ENCODE data around the gene NANOS3.
"Not testable (repeated sequence)": the region's sequence is repeated elsewhere in the genome, so short reads cannot be mapped to it uniquely, and the experiment has no call there.

NANOS3 gene

DNA sequence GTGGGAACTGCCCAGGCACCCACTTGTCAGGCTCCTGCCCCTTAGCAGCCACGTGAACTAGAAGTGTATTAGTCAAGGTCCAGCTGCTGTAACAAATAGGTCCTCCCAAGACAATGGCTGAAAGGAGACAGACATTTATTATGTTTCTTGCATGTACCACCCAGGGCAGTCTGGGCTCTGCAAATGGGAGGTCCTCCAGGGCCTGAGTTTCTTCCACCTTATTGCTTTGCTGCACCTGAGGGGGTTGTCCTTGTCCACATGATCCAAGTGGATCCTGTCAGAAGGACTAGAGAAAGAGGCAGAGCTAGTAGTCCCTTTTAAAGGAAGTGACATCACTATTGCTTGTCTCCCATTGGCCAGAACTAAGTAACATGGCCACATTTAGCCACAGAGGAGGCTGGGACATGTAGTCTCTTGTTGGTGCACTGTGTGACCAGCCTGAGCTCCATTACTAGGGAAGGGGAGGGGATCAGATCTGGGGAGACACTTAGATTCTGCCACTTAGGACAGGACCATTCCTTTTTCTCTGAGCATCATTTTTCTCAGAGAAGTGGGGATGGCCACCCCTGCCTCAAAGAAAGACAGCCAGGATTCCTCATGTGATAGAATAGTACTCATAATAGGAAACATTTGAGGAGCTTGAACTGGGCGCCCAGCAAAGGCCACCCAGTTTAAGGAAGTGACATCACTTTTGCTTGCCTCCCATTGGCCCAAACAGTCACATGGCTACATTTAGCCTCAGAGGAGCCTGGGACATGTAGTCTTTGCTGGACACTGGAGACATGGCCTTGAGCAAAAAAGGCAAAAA is 44.2 kb downstream of the NANOS3 start:
- no peak for DNase-seq (ENCODE audit: low read depth in 2 of 2)

- DNase-seq (ENCODE audit: low read depth in 2 of 2), result not testable (repeated sequence)
Observed at GRCh38 chr19:13922118-13922517, 45.2 kb downstream of the NANOS3 start.

- no peak for DNase-seq (ENCODE audit: low read depth in 2 of 2)
Observed at GRCh38 chr19:13923194-13923987, 46.5 kb downstream of the NANOS3 start.

DNA sequence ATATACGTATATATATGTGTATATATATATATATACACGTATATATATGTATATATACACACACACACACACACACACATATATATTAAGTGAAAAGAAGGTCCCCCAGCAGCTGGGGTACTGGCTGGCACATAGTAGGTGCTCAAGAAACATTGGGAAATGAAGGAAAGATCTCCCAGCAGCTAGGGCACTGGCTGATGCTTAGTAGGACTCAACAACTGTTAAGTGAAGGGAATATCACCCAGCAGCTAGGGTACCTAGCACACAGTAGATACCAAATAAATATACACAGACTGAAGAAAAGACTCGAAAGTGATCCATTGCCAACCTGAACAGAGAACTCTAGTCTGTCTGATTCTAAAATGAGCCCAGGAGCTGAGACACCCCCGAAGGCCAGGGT is 49.1 kb downstream of the NANOS3 start:
- no peak for DNase-seq (ENCODE audit: low read depth in 2 of 2)

- no peak for DNase-seq (ENCODE audit: low read depth in 2 of 2)
Observed at GRCh38 chr19:13926715-13927114, 49.8 kb downstream of the NANOS3 start.

DNA sequence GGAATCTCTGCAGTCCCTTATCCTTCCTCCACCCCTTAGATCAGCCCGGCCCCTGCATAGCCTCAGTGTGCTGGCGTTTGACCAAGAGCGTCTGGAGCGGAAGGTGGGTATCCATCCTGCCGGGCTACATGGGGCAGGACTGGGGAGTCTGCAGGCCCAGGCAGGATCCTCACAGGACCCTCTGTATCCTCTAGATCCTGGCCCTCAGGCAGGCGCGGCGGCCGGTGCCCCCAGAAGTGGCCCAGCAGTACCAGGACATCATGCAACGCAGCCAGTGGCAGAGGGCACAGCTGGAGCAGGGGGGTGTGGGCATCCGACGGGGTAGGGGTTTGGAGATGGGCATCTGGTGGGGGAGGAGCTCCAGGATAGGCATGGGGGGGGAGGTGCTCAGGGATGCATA is 52.4 kb downstream of the NANOS3 start:
- no peak for DNase-seq (ENCODE audit: low read depth in 2 of 2)

DNA sequence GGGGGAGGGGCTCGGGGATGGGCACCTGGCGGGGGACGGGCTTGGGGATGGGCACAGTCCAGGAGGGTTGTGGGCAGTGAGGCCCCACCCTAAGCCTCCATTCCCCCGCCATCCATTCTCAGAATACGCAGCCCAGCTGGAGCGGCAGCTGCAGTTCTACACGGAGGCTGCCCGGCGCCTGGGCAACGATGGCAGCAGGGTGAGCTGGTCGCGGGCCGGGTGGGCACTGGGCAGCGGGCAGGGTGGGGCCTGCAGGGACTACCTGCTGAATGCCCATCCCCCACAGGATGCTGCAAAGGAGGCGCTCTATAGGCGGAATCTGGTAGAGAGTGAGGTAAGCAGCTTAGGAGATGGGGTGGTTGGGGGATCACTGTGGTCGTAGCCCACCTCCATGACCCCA is 53.0 kb downstream of the NANOS3 start:
- no peak for DNase-seq (ENCODE audit: low read depth in 2 of 2)

Data from stimulated activated CD8-positive, alpha-beta memory T cell treated with anti-CD3 and anti-CD28 coated beads, Interleukin-7, amount 100 ng/mL, for 4 hours (primary cell).